ENCODE results near the gene PTPRN2.

PTPRN2 gene

GRCh38 chr7:157989589-157989988 is 598.0 kb downstream of the PTPRN2 start:
- no peak for DNase-seq (ENCODE audit: low read depth)
- TF ChIP-seq CTCF (IDR thresholded peaks at IDR 0.05; ENCODE audit: control insufficient read depth, extremely low read depth, insufficient read depth): no peak
- H3K4me3 ChIP-seq (ENCODE audit: low read depth, low read length): no peak overlapping the region

- H3K4me3 ChIP-seq (ENCODE audit: low read depth, low read length): no peak overlapping the region
These were observed 599.7 kb downstream of the PTPRN2 start for GRCh38 chr7:157987906-157988305.

GRCh38 chr7:157986051-157986450 is 601.6 kb downstream of the PTPRN2 start:
- no peak for TF ChIP-seq CTCF (IDR thresholded peaks at IDR 0.05; ENCODE audit: control insufficient read depth, extremely low read depth, insufficient read depth)
- DNase-seq (ENCODE audit: low read depth): no peak
- no peak overlapping the region for H3K4me3 ChIP-seq (ENCODE audit: low read depth, low read length)

More at GRCh38 chr7:157987906-157988305, 599.7 kb downstream of the PTPRN2 start:
- TF ChIP-seq CTCF (IDR thresholded peaks at IDR 0.05; ENCODE audit: control insufficient read depth, extremely low read depth, insufficient read depth): no peak
- no peak for DNase-seq (ENCODE audit: low read depth)

GRCh38 chr7:157985636-157986035 is 602.0 kb downstream of the PTPRN2 start:
- TF ChIP-seq CTCF (IDR thresholded peaks at IDR 0.05; ENCODE audit: control insufficient read depth, extremely low read depth, insufficient read depth): no peak
- DNase-seq (ENCODE audit: low read depth): no peak
- no peak overlapping the region for H3K4me3 ChIP-seq (ENCODE audit: low read depth, low read length)

- TF ChIP-seq CTCF (IDR thresholded peaks at IDR 0.05; ENCODE audit: control insufficient read depth, extremely low read depth, insufficient read depth): no peak
- DNase-seq (ENCODE audit: low read depth): no peak
These were observed 603.0 kb downstream of the PTPRN2 start for GRCh38 chr7:157984423-157985163.

GRCh38 chr7:157983502-157984422 is 603.9 kb downstream of the PTPRN2 start:
- DNase-seq (ENCODE audit: low read depth): no peak
- no peak for TF ChIP-seq CTCF (IDR thresholded peaks at IDR 0.05; ENCODE audit: control insufficient read depth, extremely low read depth, insufficient read depth)
- no peak overlapping the region for H3K4me3 ChIP-seq (ENCODE audit: low read depth, low read length)

More at GRCh38 chr7:157984423-157985163, 603.0 kb downstream of the PTPRN2 start:
- H3K4me3 ChIP-seq (ENCODE audit: low read depth, low read length): no peak overlapping the region

Data from LNCaP clone FGC (cell line).